Inflammatory macrophage treated with lipopolysaccharide for 4 hours (primary cell): ENCODE measurements around the gene NFXL1.
A peak's percentile ranks its signal among the peaks of the same experiment; 100 is the strongest.
"Not testable (repeated sequence)": the region's sequence is repeated elsewhere in the genome, so short reads cannot be mapped to it uniquely, and the experiment has no call there.

Experiments used
- DNase-seq: peaks from one replicate; pipeline ENCODE4 v3.0.0-alpha.2; 2020

The NFXL1 gene

GRCh38 chr4:47914220-47914925, at the start of gene NFXL1:
Gene NFXL1 (minus strand): TSS chr4:47914583. CDS start chr4:47914203, 380 bp downstream.
- peak; percentile 98 for DNase-seq

GRCh38 chr4:47954677-47955076, 40.3 kb upstream of the NFXL1 start:
- DNase-seq = no peak

- no peak for DNase-seq
Observed at GRCh38 chr4:47954245-47954644, 39.9 kb upstream of the NFXL1 start.

- DNase-seq = no peak
Observed at GRCh38 chr4:47945930-47946726, 31.7 kb upstream of the NFXL1 start.

GRCh38 chr4:47942081-47942819, 27.9 kb upstream of the NFXL1 start:
- DNase-seq = no peak

GRCh38 chr4:47939456-47939855, 25.1 kb upstream of the NFXL1 start:
- no peak for DNase-seq

- DNase-seq = no peak
Observed at GRCh38 chr4:47936336-47936735, 22.0 kb upstream of the NFXL1 start.

- peak; percentile 63 for DNase-seq
Observed at GRCh38 chr4:47933840-47934239, 19.5 kb upstream of the NFXL1 start.

GRCh38 chr4:47930971-47931804, 16.8 kb upstream of the NFXL1 start:
- DNase-seq = no peak

- DNase-seq = peak; percentile 9
Observed at GRCh38 chr4:47929682-47930201, 15.4 kb upstream of the NFXL1 start.

- peak; percentile 35 for DNase-seq
Observed at GRCh38 chr4:47926667-47927258, 12.4 kb upstream of the NFXL1 start.

GRCh38 chr4:47923261-47923608, 8.9 kb upstream of the NFXL1 start:
- not testable (repeated sequence) for DNase-seq

GRCh38 chr4:47922436-47923260, 8.3 kb upstream of the NFXL1 start:
- DNase-seq = not testable (repeated sequence)

GRCh38 chr4:47917163-47917562, 2.8 kb upstream of the NFXL1 start:
- DNase-seq = not testable (repeated sequence)

- DNase-seq = peak; percentile 5
Observed at GRCh38 chr4:47915378-47915777, 995 bp upstream of the NFXL1 start.

- DNase-seq = peak; percentile 3
Observed at GRCh38 chr4:47914926-47915237, 499 bp upstream of the NFXL1 start.

GRCh38 chr4:47913861-47914219, 543 bp downstream of the NFXL1 start:
- DNase-seq = no peak

GRCh38 chr4:47913330-47913729, 1.1 kb downstream of the NFXL1 start:
- DNase-seq = no peak

GRCh38 chr4:47907089-47907646, 7.2 kb downstream of the NFXL1 start:
- DNase-seq = no peak

GRCh38 chr4:47899639-47900038, 14.7 kb downstream of the NFXL1 start:
- no peak for DNase-seq

- no peak for DNase-seq
Observed at GRCh38 chr4:47891928-47892327, 22.5 kb downstream of the NFXL1 start.
